GM18502 (cell line): Measurements from ENCODE around the gene UNCX.

Source experiments
- ATAC-seq: cut with Tn5 transposase; IDR thresholded peaks from one replicate; pipeline ENCODE4 v1.9.1; 2021; ENCODE audit warnings: mild to moderate bottlenecking; ENCODE audit not compliant: unreplicated experiment, poor library complexity

Gene UNCX

GRCh38 chr7:1230411-1231213, 2.1 kb upstream of the UNCX start:
- ATAC-seq = no peak

- ATAC-seq = no peak
These were observed 1.2 kb upstream of the UNCX start for GRCh38 chr7:1231214-1232102.

- no peak for ATAC-seq
These were observed 587 bp upstream of the UNCX start for GRCh38 chr7:1232103-1232466.

GRCh38 chr7:1233333-1234048, 819 bp downstream of the UNCX start:
- no peak for ATAC-seq

- ATAC-seq = no peak
These were observed 1.6 kb downstream of the UNCX start for GRCh38 chr7:1234049-1234880.

- no peak for ATAC-seq
These were observed 2.3 kb downstream of the UNCX start for GRCh38 chr7:1234881-1235500.

GRCh38 chr7:1235501-1236131, 2.9 kb downstream of the UNCX start:
- no peak for ATAC-seq

- no peak for ATAC-seq
These were observed 3.5 kb downstream of the UNCX start for GRCh38 chr7:1236132-1236661.

GRCh38 chr7:1236831-1237701, 4.4 kb downstream of the UNCX start:
- no peak for ATAC-seq

- no peak for ATAC-seq
These were observed 5.1 kb downstream of the UNCX start for GRCh38 chr7:1237704-1238255.

- no peak for ATAC-seq
These were observed 5.8 kb downstream of the UNCX start for GRCh38 chr7:1238450-1238882.

GRCh38 chr7:1238931-1239802, 6.5 kb downstream of the UNCX start:
- ATAC-seq = no peak

GRCh38 chr7:1239803-1240516, 7.3 kb downstream of the UNCX start:
- ATAC-seq = no peak

- ATAC-seq = no peak
These were observed 8.0 kb downstream of the UNCX start for GRCh38 chr7:1240517-1241257.

- ATAC-seq = no peak
These were observed 8.6 kb downstream of the UNCX start for GRCh38 chr7:1241258-1241602.
